AML-193 (cell line): ENCODE results near the gene OR2Z1.
"Not testable (repeated sequence)": the region's sequence is repeated elsewhere in the genome, so short reads cannot be mapped to it uniquely, and the experiment has no call there.

ENCODE experiments used
- DNase-seq, 2 experiments: peaks; one replicate each; lab custom pipeline; 2025; lab: John Stamatoyannopoulos, UW

Gene OR2Z1

GRCh38 chr19:8703223-8703622 is 18.2 kb upstream of the OR2Z1 start:
- no peak for DNase-seq

GRCh38 chr19:8705304-8705703 is 16.1 kb upstream of the OR2Z1 start:
- not testable (repeated sequence) for DNase-seq

GRCh38 chr19:8705742-8706141 is 15.7 kb upstream of the OR2Z1 start:
- DNase-seq: no peak

- DNase-seq: not testable (repeated sequence)
Observed at GRCh38 chr19:8710337-8710736, 11.1 kb upstream of the OR2Z1 start.

GRCh38 chr19:8722032-8722431 is 598 bp downstream of the OR2Z1 start:
- DNase-seq: no peak

- DNase-seq: no peak
Observed at GRCh38 chr19:8724276-8724675, 2.8 kb downstream of the OR2Z1 start.

- DNase-seq: no peak
Observed at GRCh38 chr19:8731428-8732169, 10.2 kb downstream of the OR2Z1 start.

- no peak for DNase-seq
Observed at GRCh38 chr19:8738377-8738776, 16.9 kb downstream of the OR2Z1 start.

- DNase-seq: not testable (repeated sequence)
Observed at GRCh38 chr19:8739291-8740065, 18.0 kb downstream of the OR2Z1 start.

- not testable (repeated sequence) for DNase-seq
Observed at GRCh38 chr19:8767257-8767656, 45.8 kb downstream of the OR2Z1 start.

- not testable (repeated sequence) for DNase-seq
Observed at GRCh38 chr19:8769265-8769664, 47.8 kb downstream of the OR2Z1 start.

GRCh38 chr19:8773587-8773986 is 52.2 kb downstream of the OR2Z1 start:
- DNase-seq: not testable (repeated sequence)
